H1 (cell line): ENCODE data around the gene NCK2. TPM values are rescaled to one million over a fixed set of nuclear protein-coding genes. Genes with fewer than 3 reads are reported as not detected.

Source experiments
- CTCF ChIA-PET: fragments of 300-600 bp; sonication (Branson Sonifier 250); formaldehyde crosslinking; loops from one replicate; lab custom pipeline; 2021; ENCODE audit not compliant: partially characterized antibody; lab: Charles Lee
- POLR2A ChIA-PET: fragments of 300-600 bp; sonication (Branson Sonifier 250); formaldehyde crosslinking; loops from one replicate; lab custom pipeline; 2021; ENCODE audit warnings: inconsistent platforms; ENCODE audit not compliant: partially characterized antibody; lab: Charles Lee
- DNase-seq, 2 experiments: peaks; one replicate each; pipeline versions ENCODE4 v3.0.0 to v3.0.0-alpha.2; 2010 to 2022; ENCODE audit warnings: low spot score in 2 of 2, low read depth in 1 of 2, mixed read lengths in 1 of 2
- FAIRE-seq: peaks from 2 replicates; lab custom pipeline; 2011; peaks lifted over from hg19 to GRCh38; lab: Jason Lieb, UNC
- H2AFZ ChIP-seq: 2 replicates; pipeline ENCODE4 v1.8.1; 2012; ENCODE audit warnings: low read length, inconsistent platforms
- H2AK5ac ChIP-seq: 2 replicates; pipeline ENCODE4 v1.6.1; 2013; ENCODE audit warnings: low read depth, low read length
- H2BK120ac ChIP-seq: replicated peaks from 2 replicates; pipeline ENCODE3; 2013; ENCODE audit warnings: low read depth, low read length, inconsistent platforms
- H2BK12ac ChIP-seq: 2 replicates; pipeline ENCODE4 v1.6.1; 2013; ENCODE audit warnings: low read depth, low read length
- H2BK15ac ChIP-seq: 2 replicates; pipeline ENCODE4 v1.6.1; 2013; ENCODE audit warnings: low read length
- H2BK20ac ChIP-seq: 2 replicates; pipeline ENCODE4 v1.6.1; 2013; ENCODE audit warnings: low read length
- H2BK5ac ChIP-seq: 2 replicates; pipeline ENCODE4 v1.6.1; 2013; ENCODE audit warnings: low read depth, low read length
- H3K14ac ChIP-seq: 2 replicates; pipeline ENCODE4 v1.6.1; 2013; ENCODE audit warnings: inconsistent platforms; ENCODE audit not compliant: insufficient read length
- H3K18ac ChIP-seq: 2 replicates; pipeline ENCODE4 v1.6.1; 2013; ENCODE audit warnings: low read length; ENCODE audit errors: extremely low read depth
- H3K23ac ChIP-seq: 2 replicates; pipeline ENCODE4 v1.6.1; 2013; ENCODE audit warnings: inconsistent platforms; ENCODE audit not compliant: insufficient read length
- H3K23me2 ChIP-seq: 2 replicates; pipeline ENCODE4 v1.6.1; 2013; ENCODE audit warnings: low read depth, low read length
- H3K27ac ChIP-seq: 2 replicates; pipeline ENCODE4 v1.6.1; 2011; ENCODE audit warnings: low read depth, low read length, inconsistent platforms
- H3K27me3 ChIP-seq, 4 experiments: replicated peaks in 1 of 4; 1 replicate in 1 of 4; 2 replicates in 3 of 4; pipeline versions ENCODE4 v1.6.1 to v1.8.1; 2011 to 2013; ENCODE audit warnings: low read length in 3 of 4, mild to moderate bottlenecking in 3 of 4, inconsistent platforms in 2 of 4, mixed read lengths in 2 of 4, moderate library complexity in 1 of 4; ENCODE audit not compliant: control insufficient read depth in 3 of 4, insufficient read depth in 3 of 4; ENCODE audit errors: extremely low read depth in 1 of 4
- H3K36me3 ChIP-seq, 4 experiments: 2 replicates each; pipeline versions ENCODE4 v1.6.1 to v1.8.1; 2011 to 2013; ENCODE audit warnings: mild to moderate bottlenecking in 4 of 4, low read length in 3 of 4, moderate library complexity in 2 of 4, control low read depth in 1 of 4, inconsistent platforms in 1 of 4; ENCODE audit not compliant: insufficient read depth in 4 of 4, control insufficient read depth in 2 of 4
- H3K4ac ChIP-seq: replicated peaks from 2 replicates; pipeline ENCODE3; 2013; ENCODE audit warnings: low read length, low read depth, mixed read lengths, inconsistent platforms; ENCODE audit not compliant: insufficient read length
- H3K4me1 ChIP-seq, 4 experiments: replicated peaks in 1 of 4; 1 replicate in 1 of 4; 2 replicates in 3 of 4; pipeline versions ENCODE4 v1.6.1 to v1.8.1; 2011 to 2013; ENCODE audit warnings: low read length in 3 of 4, inconsistent platforms in 2 of 4, mixed read lengths in 1 of 4; ENCODE audit not compliant: insufficient read depth in 4 of 4, control insufficient read depth in 3 of 4
- H3K4me2 ChIP-seq, 2 experiments: 2 replicates each; pipeline versions ENCODE4 v1.6.1 to v1.8.1; 2011 to 2013; ENCODE audit warnings: low read depth in 2 of 2, low read length in 2 of 2, control low read depth in 1 of 2, inconsistent platforms in 1 of 2, mild to moderate bottlenecking in 1 of 2; ENCODE audit not compliant: insufficient read depth in 1 of 2
- H3K4me3 ChIP-seq, 4 experiments: fragments of 200-600, 300-600 bp in 1 of 4; sonication (generic), shearing (Covaris generic), sonication (Bioruptor Twin) in 1 of 4; 2 replicates each; pipeline versions ENCODE4 v1.5.1 to v1.8.1; 2011 to 2016; ENCODE audit warnings: low read length in 4 of 4, low read depth in 3 of 4, control low read depth in 2 of 4, inconsistent platforms in 2 of 4, mild to moderate bottlenecking in 2 of 4, mixed read lengths in 1 of 4, moderate library complexity in 1 of 4; ENCODE audit not compliant: insufficient read depth in 2 of 4; ENCODE audit errors: extremely low read depth in 1 of 4
- H3K56ac ChIP-seq: replicated peaks from 2 replicates; pipeline ENCODE3; 2013; ENCODE audit warnings: low read depth, mild to moderate bottlenecking, mixed read lengths, low read length, inconsistent platforms; ENCODE audit not compliant: insufficient read length
- H3K79me1 ChIP-seq: 2 replicates; pipeline ENCODE4 v1.6.1; 2013; ENCODE audit warnings: low read depth, low read length, control low read depth
- H3K79me2 ChIP-seq, 2 experiments: 2 replicates each; pipeline versions ENCODE4 v1.6.1 to v1.8.1; 2012 to 2013; ENCODE audit warnings: low read length in 2 of 2, mild to moderate bottlenecking in 2 of 2, inconsistent platforms in 1 of 2; ENCODE audit not compliant: insufficient read depth in 2 of 2, control insufficient read depth in 1 of 2
- H3K9ac ChIP-seq, 4 experiments: replicated peaks in 1 of 4; 1 replicate in 1 of 4; 2 replicates in 3 of 4; pipeline versions ENCODE4 v1.6.1 to v1.8.1; 2011 to 2013; ENCODE audit warnings: low read depth in 3 of 4, low read length in 3 of 4, control low read depth in 2 of 4, mild to moderate bottlenecking in 2 of 4, moderate library complexity in 2 of 4, inconsistent platforms in 1 of 4; ENCODE audit errors: extremely low read depth in 1 of 4
- H3K9me3 ChIP-seq, 2 experiments: 2 replicates each; pipeline versions ENCODE4 v1.6.1 to v1.8.1; 2012 to 2013; ENCODE audit warnings: mild to moderate bottlenecking in 2 of 2, moderate library complexity in 2 of 2, control low read depth in 1 of 2, inconsistent platforms in 1 of 2, low read depth in 1 of 2, low read length in 1 of 2, mixed read lengths in 1 of 2; ENCODE audit not compliant: insufficient read depth in 2 of 2
- H4K20me1 ChIP-seq, 2 experiments: replicated peaks in 1 of 2; 2 replicates each; pipeline versions ENCODE3 to v1.8.1; 2011 to 2013; ENCODE audit warnings: inconsistent platforms in 2 of 2, low read length in 2 of 2, mild to moderate bottlenecking in 1 of 2; ENCODE audit not compliant: insufficient read depth in 2 of 2, control insufficient read depth in 1 of 2
- H4K5ac ChIP-seq: 2 replicates; pipeline ENCODE4 v1.6.1; 2013; ENCODE audit warnings: low read length, low read depth, mixed read lengths, inconsistent platforms; ENCODE audit not compliant: insufficient read length
- H4K8ac ChIP-seq: 2 replicates; pipeline ENCODE4 v1.8.0; 2013; ENCODE audit warnings: mild to moderate bottlenecking, moderate library complexity, low read length, inconsistent platforms; ENCODE audit not compliant: insufficient read depth; ENCODE audit errors: extremely low read depth
- H4K91ac ChIP-seq: replicated peaks from 2 replicates; pipeline ENCODE3; 2013; ENCODE audit warnings: low read length, mixed read lengths, inconsistent platforms; ENCODE audit not compliant: insufficient read length
- BACH1 ChIP-seq: IDR thresholded peaks from 2 replicates; pipeline ENCODE4 v1.6.1; 2012; ENCODE audit warnings: low read length, improper control_type of control experiment
- BCL11A ChIP-seq, 2 experiments: IDR thresholded peaks; one replicate each; pipeline ENCODE4 v1.6.1; 2011; ENCODE audit warnings: low read depth in 2 of 2, low read length in 2 of 2, mild to moderate bottlenecking in 2 of 2
- BRCA1 ChIP-seq: IDR thresholded peaks from 2 replicates; pipeline ENCODE4 v1.6.1; 2012; ENCODE audit warnings: low read depth, low read length, improper control_type of control experiment
- CTBP2 ChIP-seq: IDR thresholded peaks from 2 replicates; pipeline ENCODE4 v1.7.0; 2011; ENCODE audit warnings: borderline replicate concordance, mild to moderate bottlenecking, moderate library complexity, mixed read lengths, low read length; ENCODE audit not compliant: insufficient read depth, insufficient read length
- E2F6 ChIP-seq: IDR thresholded peaks from 2 replicates; pipeline ENCODE4 v1.6.1; 2012; ENCODE audit warnings: inconsistent platforms
- FOSL1 ChIP-seq: IDR thresholded peaks from 2 replicates; pipeline ENCODE4 v1.6.1; 2011; ENCODE audit warnings: mild to moderate bottlenecking, low read depth, low read length, moderate library complexity; ENCODE audit not compliant: insufficient read depth
- GABPA ChIP-seq: IDR thresholded peaks from 2 replicates; pipeline ENCODE4 v1.6.1; 2011; ENCODE audit warnings: mild to moderate bottlenecking, low read length, moderate library complexity, borderline replicate concordance; ENCODE audit not compliant: insufficient read depth
- GTF2F1 ChIP-seq: IDR thresholded peaks from 2 replicates; pipeline ENCODE4 v1.6.1; 2012; ENCODE audit warnings: low read depth, low read length, improper control_type of control experiment, borderline replicate concordance
- PHF8 ChIP-seq: fragments of 200-600 bp; sonication (generic); conservative IDR thresholded peaks from 2 replicates; pipeline ENCODE4 v1.7.1; 2012; ENCODE audit warnings: low read depth, mild to moderate bottlenecking, inconsistent platforms, low read length, moderate library complexity
- POU5F1 ChIP-seq: IDR thresholded peaks from 2 replicates; pipeline ENCODE4 v1.6.1; 2011; ENCODE audit warnings: low read depth, mild to moderate bottlenecking, low read length, moderate library complexity
- WGBS, 2 experiments: shearing (Covaris generic) in 1 of 2; methylation state at CpG; one replicate each; pipeline versions ENCODE4 v1.1.6 to v1.1.7; 2013 to 2015; ENCODE audit warnings: low lambda C conversion rate in 2 of 2, mixed read lengths in 2 of 2, inconsistent platforms in 1 of 2, low coverage in 1 of 2, missing lambda C conversion rate in 1 of 2; ENCODE audit not compliant: insufficient replicate concordance in 2 of 2, insufficient coverage in 1 of 2, insufficient read length in 1 of 2; ENCODE audit errors: extremely low coverage in 1 of 2, missing lambda C conversion rate in 1 of 2; 5-methylcytosine and 5-hydroxymethylcytosine counted together
- polyA plus RNA-seq, 7 experiments: library from polyadenylated mRNA; depleted of rRNA in 3 of 7; stranded (reverse) in 5 of 7; unstranded in 2 of 7; fragments of >200 nt in 5 of 7; fragments of 200-250 nt in 2 of 7; gene quantifications; 1 replicate in 5 of 7; 2 replicates in 1 of 7; 4 replicates in 1 of 7; pipeline versions ENCODE4 v1.2.1 to v1.2.3, GENCODE V29; 2011 to 2013; ENCODE audit warnings: missing spikeins in 2 of 7, mixed read lengths in 2 of 7
- total RNA-seq: library from RNA; stranded (reverse); fragmentation: NEBNext Ultra II Directional; extraction: Animal tissue kit (Norgen Biotek cat#: 25700); gene quantifications from 2 replicates; pipeline ENCODE4 v1.2.1, GENCODE V29; 2021

NCK2 gene
- total and polyA plus RNA-seq, 2 of the 8 experiments (the other 6 are each of a cell fraction or from before 2014, with no cell fraction given): 30.3 to 65.7 TPM

GRCh38 chr2:105748566-105748965 lies 3.9 kb downstream of the NCK2 start:
- Histone ChIP-seq H4K8ac (no peak overlapping the region), H4K91ac (no peak overlapping the region), H3K36me3 (peaks cover 0 to 4% (median 0%) of the 10 kb centered on the region in 4 experiments; a peak in 1 of 8 replicates), H3K23ac (no peak overlapping the region), H3K56ac (no peak overlapping the region), H2BK20ac (no peak overlapping the region), H3K23me2 (peaks cover 7% of the 10 kb centered on the region; the same call in 1 of the 2 replicates), H3K14ac (no peak overlapping the region), H3K18ac (no peak overlapping the region), H3K4ac (no peak overlapping the region), H3K27me3 (no peaks in the 10 kb centered on the region; a peak in 2 of 7 replicates), H2AK5ac (no peak overlapping the region), H4K5ac (no peak overlapping the region), H3K9ac (no peak overlapping the region), H2BK15ac (no peak overlapping the region), H3K4me1 (peaks cover 0 to 13% (median 8%) of the 10 kb centered on the region in 4 experiments; a peak in 5 of 7 replicates), H4K20me1 (peaks cover 21 to 31% of the 10 kb centered on the region in 2 experiments), H3K4me3 (no peak overlapping the region), H3K9me3 (no peaks in the 10 kb centered on the region), H3K79me2 (peaks cover 19 to 82% of the 10 kb centered on the region in 2 experiments), H2BK5ac (no peak overlapping the region), H3K79me1 (peaks cover 12% of the 10 kb centered on the region), H2BK12ac (no peak overlapping the region), H2BK120ac (no peak overlapping the region), H3K27ac (no peak overlapping the region), H2AFZ (no peak overlapping the region), H3K4me2 (no peak overlapping the region)
- TF ChIP-seq CTBP2 (no peak), PHF8 (no peak), GABPA (no peak), BCL11A (IDR thresholded peaks at IDR 0.05; ENCODE audit: low read depth in 2 of 2, low read length in 2 of 2) (no peak), E2F6 (no peak), POU5F1 (no peak), GTF2F1 (no peak), BRCA1 (no peak), BACH1 (no peak), FOSL1 (no peak)
- 82% methylated on average over 1 of the region's 1 CpG; no CpG with 5 or more reads in 1 of the 2 experiments for WGBS, 2 experiments
- ChIA-PET CTCF (interaction anchor here (1.4 to 1.7 kb wide), 2 partner anchors 15 to 20 kb away, joined by 4 to 5 read pairs; no protein-coding TSS in a partner anchor), POLR2A (no interaction called here)
- DNase-seq (no peak), FAIRE-seq (no peak)
